GM19035 (cell line): ENCODE data around the gene CD180.

ENCODE experiments used
- ATAC-seq: cut with Tn5 transposase; IDR thresholded peaks from one replicate; pipeline ENCODE4 v1.9.1; 2021; ENCODE audit not compliant: unreplicated experiment

CD180 gene

DNA sequence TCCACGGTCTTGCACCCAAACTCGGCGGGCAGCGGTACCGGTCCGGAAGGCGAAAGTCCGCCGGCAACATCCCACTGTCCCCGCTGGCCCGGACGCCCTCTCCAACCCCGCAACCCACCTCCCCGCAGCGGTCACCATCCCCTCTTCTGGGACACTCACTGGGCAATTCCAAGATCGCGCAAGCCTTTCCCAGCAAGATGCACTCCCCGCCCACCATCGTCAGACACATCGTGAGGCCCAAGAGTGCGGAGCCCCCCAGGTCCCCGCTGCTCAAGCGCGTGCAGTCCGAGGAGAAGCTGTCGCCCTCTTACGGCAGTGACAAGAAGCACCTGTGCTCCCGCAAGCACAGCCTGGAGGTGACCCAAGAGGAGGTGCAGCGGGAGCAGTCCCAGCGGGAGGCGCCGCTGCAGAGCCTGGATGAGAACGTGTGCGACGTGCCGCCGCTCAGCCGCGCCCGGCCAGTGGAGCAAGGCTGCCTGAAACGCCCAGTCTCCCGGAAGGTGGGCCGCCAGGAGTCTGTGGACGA is 33.3 kb downstream of the CD180 start:
- ATAC-seq = no peak

- no peak for ATAC-seq
Measured at GRCh38 chr5:67161767-67162166, 34.8 kb downstream of the CD180 start.

- ATAC-seq = no peak
Measured at GRCh38 chr5:67160985-67161384, 35.6 kb downstream of the CD180 start.

GRCh38 chr5:67160272-67160671 is 36.3 kb downstream of the CD180 start:
- no peak for ATAC-seq

- peak; percentile 67 for ATAC-seq
Measured at GRCh38 chr5:67156976-67157583, 39.5 kb downstream of the CD180 start.

DNA sequence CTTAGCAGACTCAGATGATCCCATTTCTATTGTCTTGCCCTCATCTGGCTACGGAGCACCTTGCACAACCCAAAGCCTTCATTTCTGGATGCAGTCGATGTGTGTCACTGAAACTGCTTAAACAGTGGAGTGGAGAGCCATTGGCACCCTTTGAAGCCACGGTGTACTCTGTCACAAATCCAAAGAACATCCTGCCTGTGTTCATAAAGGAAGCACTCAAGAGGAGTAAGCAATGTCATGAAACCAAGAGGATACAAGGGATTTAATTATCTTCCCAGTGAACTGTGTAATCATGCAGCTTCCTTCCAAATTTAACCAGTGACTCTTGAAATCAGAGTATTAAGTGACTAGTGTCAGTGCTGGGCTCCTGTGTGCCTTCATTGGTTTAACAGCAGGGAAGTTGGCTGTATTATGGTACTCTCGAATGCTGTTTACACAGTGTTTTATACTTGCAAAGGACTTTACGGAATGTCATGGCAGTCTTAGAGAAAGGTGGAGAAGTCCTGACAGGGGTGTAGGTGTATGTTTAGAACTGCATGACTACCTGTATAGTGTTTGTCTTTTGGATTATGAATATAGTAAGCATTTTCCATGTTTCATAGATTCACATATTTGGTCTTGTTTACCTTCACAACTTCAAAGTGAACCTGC is 41.9 kb downstream of the CD180 start:
- no peak for ATAC-seq

DNA sequence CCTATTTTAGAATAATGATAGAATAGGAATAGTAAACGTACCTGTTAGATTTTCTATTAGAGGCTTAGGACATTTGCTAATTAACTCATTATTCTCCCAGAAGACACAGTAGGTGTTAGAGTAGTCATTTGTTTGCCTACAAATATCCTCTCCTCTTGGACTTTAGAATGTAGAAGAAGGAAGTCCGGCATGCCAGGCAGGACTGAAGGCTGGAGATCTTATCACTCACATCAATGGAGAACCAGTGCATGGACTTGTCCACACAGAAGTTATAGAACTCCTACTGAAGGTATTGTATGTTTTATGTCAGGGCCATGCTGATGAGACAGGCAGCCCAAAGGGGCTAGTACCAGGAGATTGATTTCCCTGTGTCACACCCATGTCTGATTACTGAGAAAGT is 43.3 kb downstream of the CD180 start:
- ATAC-seq = no peak

GRCh38 chr5:67152400-67152799 is 44.2 kb downstream of the CD180 start:
- no peak for ATAC-seq

GRCh38 chr5:67149951-67150523 is 46.6 kb downstream of the CD180 start:
- no peak for ATAC-seq

DNA sequence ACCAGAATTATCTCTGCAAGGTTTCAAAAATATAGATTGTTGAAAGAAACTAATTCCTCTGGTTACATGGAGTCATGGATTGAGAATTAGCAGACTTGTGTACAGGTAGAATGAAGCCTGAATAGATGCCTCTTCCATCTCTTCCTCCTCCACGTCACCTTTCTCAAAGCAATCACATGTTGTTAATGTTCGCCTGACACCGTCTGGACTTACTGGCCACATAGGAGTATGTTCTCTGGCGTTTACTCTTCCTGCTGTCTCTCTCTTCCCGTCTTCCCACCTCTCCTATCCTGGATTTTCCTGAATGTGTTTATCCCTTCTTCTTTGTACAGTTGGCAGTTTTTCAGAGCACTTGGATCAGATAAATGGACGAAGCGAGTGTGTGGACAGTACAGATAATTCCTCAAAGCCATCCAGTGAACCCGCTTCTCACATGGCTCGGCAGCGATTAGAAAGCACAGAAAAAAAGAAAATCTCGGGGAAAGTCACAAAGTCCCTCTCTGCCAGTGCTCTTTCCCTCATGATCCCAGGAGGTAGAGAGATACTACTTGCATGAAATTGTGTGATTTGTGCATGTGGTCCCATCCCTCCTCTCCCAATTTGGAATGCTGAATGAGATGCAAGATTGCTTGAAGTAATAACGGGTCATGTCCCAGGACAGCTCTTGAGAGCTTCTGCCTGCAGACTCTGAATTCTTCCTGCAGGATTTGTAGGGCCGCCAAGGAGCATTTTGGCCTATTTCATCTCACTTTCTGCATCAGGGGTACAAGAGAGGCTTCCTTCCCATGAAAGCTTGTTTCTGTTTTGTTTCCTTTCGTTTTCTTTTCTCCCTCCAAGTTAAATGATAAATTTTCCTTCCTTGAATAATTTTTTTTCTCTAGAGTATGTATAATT is 47.3 kb downstream of the CD180 start:
- no peak for ATAC-seq

GRCh38 chr5:67147760-67148159 is 48.8 kb downstream of the CD180 start:
- ATAC-seq = no peak

GRCh38 chr5:67146981-67147380 is 49.6 kb downstream of the CD180 start:
- no peak for ATAC-seq

DNA sequence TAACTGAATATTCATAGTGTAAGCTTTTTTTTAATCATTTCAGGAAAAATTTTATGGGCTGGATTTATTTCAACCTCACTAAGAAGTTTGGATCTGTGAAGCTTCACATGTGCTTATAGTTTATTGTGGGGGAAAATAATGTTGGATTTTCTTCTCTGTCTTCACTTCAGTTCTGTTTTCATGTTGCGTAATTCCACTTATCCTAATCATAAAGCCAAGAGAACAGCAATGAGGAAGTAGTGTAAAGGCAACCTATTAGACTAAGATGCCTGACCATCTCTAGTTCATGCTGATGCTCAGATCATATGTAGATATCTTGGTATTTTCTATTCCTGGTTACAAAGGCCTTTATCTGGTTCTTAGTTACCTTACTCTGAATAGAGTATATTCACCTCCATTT is 50.0 kb downstream of the CD180 start:
- ATAC-seq = no peak

- ATAC-seq = no peak
Measured at GRCh38 chr5:67144183-67144639, 52.4 kb downstream of the CD180 start.

- ATAC-seq = no peak
Measured at GRCh38 chr5:67143549-67143948, 53.0 kb downstream of the CD180 start.

DNA sequence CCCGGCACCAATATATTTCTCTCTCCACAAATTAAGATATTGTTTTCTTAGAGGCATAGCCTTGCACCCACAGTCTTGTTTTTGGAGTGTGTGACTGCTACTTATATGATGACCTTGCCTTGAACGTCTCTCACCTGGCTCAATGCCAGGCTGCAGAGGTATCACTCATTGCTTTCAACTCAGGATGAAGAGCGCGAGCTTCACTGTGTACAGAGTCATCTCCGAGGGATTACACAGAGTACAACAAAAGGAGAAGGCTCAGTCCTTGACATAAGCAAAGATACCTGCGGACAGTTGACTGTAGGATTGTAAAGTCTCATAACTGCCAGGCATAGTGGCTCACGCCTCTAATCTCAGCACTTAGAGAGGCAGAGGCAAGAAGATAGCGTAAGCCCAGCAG is 53.8 kb downstream of the CD180 start:
- ATAC-seq = no peak

DNA sequence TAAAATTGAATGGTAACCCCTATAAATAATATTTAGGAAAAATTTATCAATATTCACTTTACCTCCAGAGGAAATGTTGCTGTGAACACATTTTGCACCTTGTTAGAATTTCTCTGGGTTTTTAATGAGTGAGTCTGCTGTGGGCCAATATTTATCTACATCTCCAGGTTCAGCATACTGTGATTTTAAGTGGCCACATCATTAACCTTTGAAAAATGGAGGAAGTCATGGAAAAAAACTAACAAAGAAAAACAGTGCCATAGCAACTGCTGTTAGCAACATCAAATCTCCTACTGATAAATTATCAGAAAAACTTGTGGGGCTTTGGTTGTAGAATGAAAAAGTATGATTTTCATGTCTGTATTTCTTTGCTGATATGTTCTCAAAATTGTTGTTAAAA is 55.0 kb downstream of the CD180 start:
- no peak for ATAC-seq

DNA sequence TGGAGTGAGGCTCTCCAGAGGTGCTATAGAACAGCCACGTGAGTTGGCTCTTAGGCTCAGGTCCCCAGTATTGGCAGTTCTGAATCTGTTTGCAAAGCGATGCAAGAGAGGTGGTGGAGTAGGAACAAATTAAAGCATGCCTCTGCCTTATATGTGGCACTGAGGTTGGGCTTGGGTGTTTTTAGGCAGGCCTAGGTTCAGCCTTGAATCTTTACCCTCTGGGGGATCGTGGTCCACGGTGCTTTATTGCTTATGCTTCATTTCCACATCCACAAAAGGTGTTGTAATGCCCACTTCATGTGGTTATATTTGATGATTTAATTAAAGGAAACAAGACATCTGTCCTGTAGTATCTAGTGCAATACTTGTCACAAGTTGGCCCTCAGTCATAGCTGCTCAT is 56.2 kb downstream of the CD180 start:
- ATAC-seq = no peak

GRCh38 chr5:67139030-67139429 is 57.6 kb downstream of the CD180 start:
- ATAC-seq = no peak

- ATAC-seq = no peak
Measured at GRCh38 chr5:67135381-67135984, 61.1 kb downstream of the CD180 start.

DNA sequence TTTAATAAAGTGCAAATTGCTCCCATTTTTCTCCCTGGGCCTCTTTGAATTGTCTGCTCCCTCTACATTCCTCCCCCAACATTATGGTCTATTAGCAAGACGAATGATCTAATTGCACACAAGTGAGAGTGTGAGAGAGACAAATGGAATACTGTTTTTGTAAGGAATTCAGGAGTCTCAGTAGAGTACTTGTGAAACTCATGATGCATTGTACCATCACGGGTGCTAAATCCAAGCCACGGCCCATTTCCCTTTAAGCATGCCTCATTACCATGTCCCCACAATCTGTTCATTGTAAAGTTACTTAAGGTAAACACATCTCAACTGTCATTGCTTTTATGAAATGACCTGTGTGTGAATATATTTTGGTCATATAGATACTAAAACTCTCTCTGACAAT is 62.8 kb downstream of the CD180 start:
- ATAC-seq = no peak
